SK-N-MC (cell line): ENCODE results near the gene LMAN1.

Experiments used
- EZH2 ChIP-seq: fragments of 200-600 bp; sonication (generic); IDR thresholded peaks from one replicate; pipeline ENCODE4 v1.6.1; 2017; ENCODE audit warnings: antibody characterized with exemption
- POLR2AphosphoS5 ChIP-seq: IDR thresholded peaks from 2 replicates; pipeline ENCODE4 v1.6.1; 2012; ENCODE audit warnings: mild to moderate bottlenecking, low read depth, low read length, borderline replicate concordance

GRCh38 chr18:59379772-59380522 lies 20.9 kb upstream of the LMAN1 start:
- no peak for TF ChIP-seq POLR2AphosphoS5
- TF ChIP-seq EZH2, result no peak
